ENCODE measurements around the gene TMC4.

DNA sequence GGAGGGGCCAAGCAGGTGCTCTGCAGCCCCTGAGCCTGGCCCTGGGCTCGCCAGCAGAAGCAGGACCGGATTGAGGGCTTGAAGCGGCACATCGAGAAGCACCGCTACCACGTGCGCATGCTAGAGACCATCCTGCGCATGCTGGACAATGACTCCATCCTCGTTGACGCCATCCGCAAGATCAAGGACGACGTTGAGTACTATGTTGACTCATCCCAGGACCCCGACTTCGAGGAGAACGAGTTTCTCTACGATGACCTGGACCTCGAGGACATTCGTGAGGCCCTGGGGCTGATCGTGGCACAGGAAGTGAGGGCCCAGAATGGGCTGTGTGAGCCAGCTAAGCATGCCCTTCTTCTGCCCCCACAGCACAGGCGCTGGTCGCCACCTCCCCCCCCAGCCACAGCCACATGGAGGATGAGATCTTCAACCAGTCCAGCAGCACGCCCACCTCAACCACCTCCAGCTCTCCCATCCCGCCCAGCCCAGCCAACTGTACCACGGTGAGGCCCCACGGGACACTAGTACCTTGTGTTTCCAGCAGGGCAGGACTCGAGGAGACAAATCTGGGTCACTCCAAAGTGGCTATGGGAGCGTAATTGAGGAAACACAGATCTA lies 27.3 kb downstream of the TMC4 start:
- TF ChIP-seq, protein P1, sequence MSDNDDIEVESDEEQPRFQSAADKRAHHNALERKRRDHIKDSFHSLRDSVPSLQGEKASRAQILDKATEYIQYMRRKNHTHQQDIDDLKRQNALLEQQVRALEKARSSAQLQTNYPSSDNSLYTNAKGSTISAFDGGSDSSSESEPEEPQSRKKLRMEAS (IDR thresholded peaks at IDR 0.05): no peak
- TF ChIP-seq, protein P2, sequence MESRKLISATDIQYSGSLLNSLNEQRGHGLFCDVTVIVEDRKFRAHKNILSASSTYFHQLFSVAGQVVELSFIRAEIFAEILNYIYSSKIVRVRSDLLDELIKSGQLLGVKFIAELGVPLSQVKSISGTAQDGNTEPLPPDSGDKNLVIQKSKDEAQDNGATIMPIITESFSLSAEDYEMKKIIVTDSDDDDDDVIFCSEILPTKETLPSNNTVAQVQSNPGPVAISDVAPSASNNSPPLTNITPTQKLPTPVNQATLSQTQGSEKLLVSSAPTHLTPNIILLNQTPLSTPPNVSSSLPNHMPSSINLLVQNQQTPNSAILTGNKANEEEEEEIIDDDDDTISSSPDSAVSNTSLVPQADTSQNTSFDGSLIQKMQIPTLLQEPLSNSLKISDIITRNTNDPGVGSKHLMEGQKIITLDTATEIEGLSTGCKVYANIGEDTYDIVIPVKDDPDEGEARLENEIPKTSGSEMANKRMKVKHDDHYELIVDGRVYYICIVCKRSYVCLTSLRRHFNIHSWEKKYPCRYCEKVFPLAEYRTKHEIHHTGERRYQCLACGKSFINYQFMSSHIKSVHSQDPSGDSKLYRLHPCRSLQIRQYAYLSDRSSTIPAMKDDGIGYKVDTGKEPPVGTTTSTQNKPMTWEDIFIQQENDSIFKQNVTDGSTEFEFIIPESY (IDR thresholded peaks at IDR 0.05): no peak
